IMR-90 (cell line): ENCODE data around the gene CD276. TPM values are rescaled to one million over a fixed set of nuclear protein-coding genes. Genes with fewer than 3 reads are reported as not detected.

ENCODE experiments used
- ATAC-seq: fragments of 200-7000 bp; cut with Tn5 transposase; 2 replicates; pipeline ENCODE4 v1.9.1; 2020; ENCODE audit warnings: low read depth, mild to moderate bottlenecking, moderate library complexity
- BruUV-seq: library from RNA; stranded (reverse); fragments of 400-500 nt; replicated peaks from 2 replicates; lab custom pipeline; 2021; lab: Mats Ljungman, UMichigan
- CTCF ChIA-PET: fragments of 300-600 bp; formaldehyde crosslinking; extraction: SDS; loops from one replicate; lab custom pipeline; 2021; ENCODE audit warnings: antibody characterized with exemption; lab: Yijun Ruan, JAX
- POLR2A ChIA-PET: fragments of 300-600 bp; sonication (Branson Sonifier 250); formaldehyde crosslinking; loops from one replicate; lab custom pipeline; 2022; ENCODE audit warnings: antibody characterized with exemption; ENCODE audit not compliant: unreplicated experiment; lab: Charles Lee
- DNase-seq: peaks from one replicate; pipeline ENCODE4 v3.0.0; 2013
- H2AFZ ChIP-seq: replicated peaks from 2 replicates; pipeline ENCODE3; 2013; ENCODE audit warnings: low read length, mild to moderate bottlenecking; ENCODE audit not compliant: poor library complexity
- H2AK5ac ChIP-seq: 2 replicates; pipeline ENCODE4 v1.6.1; 2013; ENCODE audit warnings: low read depth, low read length, inconsistent platforms
- H2AK9ac ChIP-seq: replicated peaks from 2 replicates; pipeline ENCODE3; 2013; ENCODE audit warnings: mild to moderate bottlenecking, low read depth, low read length, moderate library complexity; ENCODE audit not compliant: poor library complexity
- H2BK120ac ChIP-seq: 2 replicates; pipeline ENCODE4 v1.6.1; 2013; ENCODE audit warnings: low read depth, low read length, inconsistent platforms
- H2BK15ac ChIP-seq: 3 replicates; pipeline ENCODE4 v1.6.1; 2013; ENCODE audit warnings: low read depth, low read length, inconsistent platforms
- H2BK20ac ChIP-seq: 2 replicates; pipeline ENCODE4 v1.6.1; 2013; ENCODE audit warnings: low read depth, mild to moderate bottlenecking, inconsistent platforms, low read length, moderate library complexity
- H2BK5ac ChIP-seq: 2 replicates; pipeline ENCODE4 v1.6.1; 2013; ENCODE audit warnings: mild to moderate bottlenecking, low read depth, low read length, inconsistent platforms; ENCODE audit not compliant: poor library complexity, severe bottlenecking
- H3K14ac ChIP-seq: replicated peaks from 2 replicates; pipeline ENCODE4 v1.6.1; 2013; ENCODE audit warnings: low read depth, low read length, inconsistent platforms
- H3K18ac ChIP-seq: 2 replicates; pipeline ENCODE4 v1.6.1; 2013; ENCODE audit warnings: low read depth, low read length, control low read depth
- H3K23ac ChIP-seq: 2 replicates; pipeline ENCODE4 v1.6.1; 2013; ENCODE audit warnings: low read depth, low read length, inconsistent platforms
- H3K27ac ChIP-seq: 2 replicates; pipeline ENCODE4 v1.5.1; 2013; ENCODE audit warnings: mild to moderate bottlenecking, control low read depth, low read length; ENCODE audit not compliant: insufficient read depth
- H3K27me3 ChIP-seq: 2 replicates; pipeline ENCODE4 v1.6.1; 2013; ENCODE audit warnings: low read length; ENCODE audit not compliant: control insufficient read depth, insufficient read depth
- H3K36me3 ChIP-seq: 2 replicates; pipeline ENCODE4 v1.6.1; 2013; ENCODE audit warnings: low read length, mixed read lengths; ENCODE audit not compliant: control insufficient read depth, insufficient read depth
- H3K4ac ChIP-seq: 2 replicates; pipeline ENCODE4 v1.6.1; 2013; ENCODE audit warnings: low read depth, low read length, inconsistent platforms
- H3K4me1 ChIP-seq: 2 replicates; pipeline ENCODE4 v1.6.1; 2013; ENCODE audit warnings: low read length, mixed read lengths; ENCODE audit not compliant: control insufficient read depth, insufficient read depth
- H3K4me2 ChIP-seq: 2 replicates; pipeline ENCODE4 v1.6.1; 2013; ENCODE audit warnings: low read depth, mild to moderate bottlenecking, control low read depth, low read length, moderate library complexity
- H3K4me3 ChIP-seq: 2 replicates; pipeline ENCODE4 v1.5.1; 2013; ENCODE audit warnings: low read depth, mild to moderate bottlenecking, control low read depth, low read length, moderate library complexity; ENCODE audit not compliant: insufficient read depth
- H3K56ac ChIP-seq: 2 replicates; pipeline ENCODE4 v1.6.1; 2013; ENCODE audit warnings: low read length, inconsistent platforms; ENCODE audit not compliant: insufficient read depth; ENCODE audit errors: extremely low read depth
- H3K79me1 ChIP-seq, 2 experiments: 2 replicates each; pipeline ENCODE4 v1.6.1; 2013; ENCODE audit warnings: low read length in 2 of 2, inconsistent platforms in 1 of 2, low read depth in 1 of 2
- H3K9ac ChIP-seq: 2 replicates; pipeline ENCODE4 v1.6.1; 2013; ENCODE audit warnings: low read depth, low read length, control low read depth
- H3K9me1 ChIP-seq: 2 replicates; pipeline ENCODE4 v1.6.1; 2013; ENCODE audit warnings: low read length, inconsistent platforms; ENCODE audit not compliant: insufficient read depth
- H3K9me3 ChIP-seq: 2 replicates; pipeline ENCODE4 v1.6.1; 2013; ENCODE audit warnings: low read length; ENCODE audit not compliant: control insufficient read depth, insufficient read depth
- H4K20me1 ChIP-seq: 2 replicates; pipeline ENCODE4 v1.6.1; 2013; ENCODE audit warnings: low read length, inconsistent platforms; ENCODE audit not compliant: insufficient read depth
- H4K5ac ChIP-seq: 2 replicates; pipeline ENCODE4 v1.6.1; 2013; ENCODE audit warnings: mild to moderate bottlenecking, low read depth, low read length, control low read depth
- H4K8ac ChIP-seq, 2 experiments: 2 replicates each; pipeline ENCODE4 v1.6.1; 2013; ENCODE audit warnings: low read depth in 2 of 2, low read length in 2 of 2, control low read depth in 1 of 2, inconsistent platforms in 1 of 2
- H4K91ac ChIP-seq: 2 replicates; pipeline ENCODE4 v1.6.1; 2013; ENCODE audit warnings: low read depth, low read length, inconsistent platforms; ENCODE audit not compliant: insufficient read depth
- CHD1 ChIP-seq: IDR thresholded peaks from 2 replicates; pipeline ENCODE4 v1.6.1; 2012; ENCODE audit warnings: low read depth, low read length, improper control_type of control experiment
- RCOR1 ChIP-seq: IDR thresholded peaks from 2 replicates; pipeline ENCODE4 v1.6.1; 2012; ENCODE audit warnings: mild to moderate bottlenecking, low read length, improper control_type of control experiment; ENCODE audit not compliant: insufficient replicate concordance
- WGBS, 2 experiments: methylation state at CpG; one replicate each; pipeline versions ENCODE4 v1.1.5 to v1.1.7; 2013; ENCODE audit warnings: missing lambda C conversion rate in 2 of 2; ENCODE audit not compliant: insufficient read length in 1 of 2; ENCODE audit errors: extremely low coverage in 2 of 2; 5-methylcytosine and 5-hydroxymethylcytosine counted together
- dilution Hi-C: fragments of 300-500 bp; cut with HindIII; formaldehyde crosslinking; loops from one replicate; pipeline ENCODE4 v1.14.3; 2018; ENCODE audit warnings: low sequenced_read_pairs; ENCODE audit not compliant: unreplicated experiment
- in situ Hi-C: fragments of 300-500 bp; cut with MboI; formaldehyde crosslinking; loops from 3 replicates; pipeline ENCODE4 v1.14.3; 2019; ENCODE audit warnings: low sequenced_read_pairs, inconsistent platforms, mixed read lengths
- intact Hi-C: fragments of 100-400 bp; cut with micrococcal nuclease; formaldehyde crosslinking; loops from 2 replicates; pipeline ENCODE4 v1.10.0; 2022
- polyA plus RNA-seq, 3 experiments: library from polyadenylated mRNA; depleted of rRNA; stranded (reverse); fragments of >200 nt; gene quantifications; 2 replicates each; pipeline ENCODE4 v1.2.3, GENCODE V29; 2012; ENCODE audit warnings: low replicate concordance in 1 of 3
- total RNA-seq: library from RNA; depleted of rRNA; stranded (reverse); fragments of >200 nt; gene quantifications from 2 replicates; pipeline ENCODE4 v1.2.3, GENCODE V29; 2012

CD276 gene
- total and polyA plus RNA-seq, 2 of the 4 experiments (the other 2 are of a cell fraction): 30.8 to 149 TPM

DNA sequence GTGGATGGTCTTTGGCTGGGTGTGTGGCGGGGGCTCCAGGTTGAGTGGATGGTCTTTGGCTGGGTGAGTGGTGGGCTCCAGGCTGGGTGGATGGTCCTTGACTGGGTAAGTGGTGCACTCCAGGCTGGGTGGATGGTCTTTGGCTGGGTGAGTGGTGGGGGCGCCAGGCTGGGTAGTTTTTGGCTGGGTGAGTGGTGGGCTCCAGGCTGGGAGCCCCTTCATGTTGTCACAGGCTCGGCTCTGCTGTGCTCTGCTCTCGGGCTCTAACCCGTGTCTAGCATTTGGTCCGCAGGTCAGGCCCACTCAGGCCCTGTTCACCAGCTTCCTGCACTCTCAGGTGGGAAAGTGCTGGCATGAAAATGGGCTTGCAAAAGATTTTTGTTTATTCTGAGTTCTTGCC is 25.1 kb downstream of the CD276 start:
- no peaks in the 10 kb centered on the region for H3K9me3 ChIP-seq
- ChIA-PET CTCF (no interaction called here), POLR2A (no interaction called here)
- no TSS peak for BruUV-seq
- H3K27ac ChIP-seq: no peak overlapping the region
- H2AK5ac ChIP-seq: no peak overlapping the region
- peaks cover 84% of the 10 kb centered on the region for H3K36me3 ChIP-seq
- no peak overlapping the region for H3K56ac ChIP-seq
- H3K4me1 ChIP-seq: no peaks in the 10 kb centered on the region
- no peak overlapping the region for H3K9ac ChIP-seq
- H4K5ac ChIP-seq: no peak overlapping the region
- no peak overlapping the region for H3K18ac ChIP-seq
- H3K23ac ChIP-seq: no peak overlapping the region
- no peak overlapping the region for H3K4me2 ChIP-seq
- no peak overlapping the region for H2AFZ ChIP-seq
- H2AK9ac ChIP-seq: no peak overlapping the region
- DNase-seq (no peak), ATAC-seq (no peak)
- dilution Hi-C loops (no loop called here), in situ Hi-C loops (loop anchor here (10.0 kb wide), 1 partner anchor 404 kb away; no protein-coding TSS in a partner anchor), intact Hi-C loops (no loop called here)
- H2BK20ac ChIP-seq: no peak overlapping the region
- no peak overlapping the region for H3K14ac ChIP-seq
- no peaks in the 10 kb centered on the region for H3K27me3 ChIP-seq
- H4K20me1 ChIP-seq: peaks cover 34% of the 10 kb centered on the region
- 100% methylated on average over 2 of the region's 6 CpGs; no CpG with 5 or more reads in 1 of the 2 experiments for WGBS, 2 experiments
- H2BK120ac ChIP-seq: no peak overlapping the region
- H3K4me3 ChIP-seq: no peak overlapping the region
- H3K79me1 ChIP-seq: peaks cover 22 to 50% of the 10 kb centered on the region in 2 experiments
- no peak overlapping the region for H4K8ac ChIP-seq
- TF ChIP-seq RCOR1 (no peak), CHD1 (no peak)
- peaks cover 5% of the 10 kb centered on the region for H3K9me1 ChIP-seq
- no peak overlapping the region for H2BK5ac ChIP-seq
- H3K4ac ChIP-seq: no peak overlapping the region
- H4K91ac ChIP-seq: no peak overlapping the region
- no peak overlapping the region for H2BK15ac ChIP-seq
